HTERT RPE-1 (cell line): ENCODE measurements around the gene IL1RL1.

Experiments used
- in situ Hi-C: fragments of 300-500 bp; cut with MboI; formaldehyde crosslinking; loops from 4 replicates; pipeline ENCODE4 v1.14.3; 2020; ENCODE audit warnings: low sequenced_read_pairs

Gene IL1RL1

DNA sequence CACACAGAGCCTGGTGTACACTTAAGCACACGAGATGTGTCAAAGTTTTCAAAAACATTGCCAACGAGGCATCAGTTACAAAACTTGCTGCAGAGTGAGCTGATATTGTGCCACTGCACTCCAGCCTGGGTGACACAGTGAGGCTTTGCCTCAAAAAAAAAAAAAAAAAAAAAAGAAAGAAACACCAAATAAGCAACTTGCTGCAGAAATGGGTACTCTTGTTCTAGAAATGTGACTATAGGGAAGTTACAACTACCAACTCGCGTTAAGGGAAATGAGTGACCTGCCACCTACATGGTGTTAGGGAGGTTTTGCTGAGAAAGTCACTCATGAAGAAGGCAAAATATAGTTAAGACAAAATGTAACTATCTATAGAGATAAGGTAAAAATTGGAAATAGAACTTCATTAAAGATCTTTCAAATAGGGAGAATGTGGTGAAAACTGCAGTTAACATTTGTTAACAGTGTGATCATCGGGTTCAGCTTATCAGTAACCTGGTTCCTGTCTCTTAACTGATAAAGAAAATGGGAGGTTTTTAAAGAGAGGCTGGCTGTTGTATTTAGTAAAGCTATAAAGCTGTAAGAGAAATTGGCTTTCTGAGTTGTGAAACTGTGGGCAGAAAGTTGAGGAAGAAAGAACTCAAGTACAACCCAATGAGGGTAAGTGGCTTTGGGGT is at the start of gene IL1RL1:
IL1RL1 (plus strand) TSS at position 600 of the 677 bp plus-strand sequence. CDS start 26,702 bp downstream, outside the sequence.
- in situ Hi-C loops = no loop called here

DNA sequence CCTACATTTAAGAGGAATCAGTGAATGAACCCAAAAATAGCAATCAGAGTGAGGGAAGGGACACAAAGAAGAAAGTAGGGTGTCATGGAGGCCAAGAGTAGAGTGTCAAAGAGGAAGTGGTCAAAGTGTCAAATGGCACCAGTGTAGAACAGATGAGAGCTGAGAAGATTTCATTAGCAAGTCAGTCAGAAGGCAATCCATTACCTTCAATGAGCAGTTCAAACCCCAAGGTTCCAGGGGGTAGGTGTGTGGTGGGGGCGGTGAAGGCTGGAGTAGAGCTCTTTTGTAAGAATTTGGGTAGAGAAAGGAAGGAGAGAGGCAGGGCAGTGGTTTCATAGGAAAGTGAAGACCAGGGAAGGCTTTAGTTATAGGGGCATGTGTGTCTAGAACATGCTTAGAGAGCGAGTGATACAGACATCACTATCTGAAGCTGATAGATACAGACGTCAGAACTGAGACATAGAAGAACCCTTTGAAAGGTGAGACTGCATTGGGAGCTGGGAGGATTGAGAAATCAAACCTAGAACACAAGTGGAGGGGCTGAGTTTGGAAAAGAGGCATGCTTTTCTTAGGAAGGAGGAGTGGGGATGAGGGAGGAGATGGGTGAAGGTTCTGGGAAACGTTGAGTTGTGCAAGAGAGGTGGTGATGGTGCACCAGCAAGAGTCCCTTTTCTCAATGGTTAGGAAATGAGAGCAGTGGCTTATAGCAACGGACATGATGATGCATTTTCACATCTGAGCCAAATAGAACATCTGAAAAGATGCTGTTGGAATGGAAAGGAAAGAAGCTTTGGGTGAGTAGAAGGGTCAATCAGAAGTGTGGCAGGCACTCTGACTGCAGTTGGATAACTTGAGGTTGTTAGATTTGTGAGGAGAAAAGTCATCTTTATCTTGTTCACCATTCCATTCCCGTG is 48.9 kb upstream of the IL1RL1 start:
- in situ Hi-C loops = no loop called here

DNA sequence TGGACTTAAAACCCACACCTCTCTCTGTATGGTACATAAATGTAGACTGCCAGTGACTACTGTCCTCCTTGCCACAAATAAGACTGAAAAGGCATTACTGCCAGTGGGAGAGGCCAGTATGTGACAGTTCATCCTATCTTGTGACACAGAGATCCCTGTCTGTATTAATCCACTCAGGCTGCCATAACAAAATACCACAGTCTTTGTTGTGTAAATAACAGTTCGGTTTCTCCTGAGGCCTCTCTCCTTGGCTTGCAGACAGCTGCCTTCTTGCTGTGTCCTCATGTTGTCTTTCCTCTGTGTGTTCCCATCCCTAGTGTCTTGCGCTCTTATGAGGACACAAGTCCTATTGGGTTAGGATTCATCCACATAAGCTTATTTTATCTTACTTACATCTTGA is 46.4 kb upstream of the IL1RL1 start:
- in situ Hi-C loops = no loop called here

DNA sequence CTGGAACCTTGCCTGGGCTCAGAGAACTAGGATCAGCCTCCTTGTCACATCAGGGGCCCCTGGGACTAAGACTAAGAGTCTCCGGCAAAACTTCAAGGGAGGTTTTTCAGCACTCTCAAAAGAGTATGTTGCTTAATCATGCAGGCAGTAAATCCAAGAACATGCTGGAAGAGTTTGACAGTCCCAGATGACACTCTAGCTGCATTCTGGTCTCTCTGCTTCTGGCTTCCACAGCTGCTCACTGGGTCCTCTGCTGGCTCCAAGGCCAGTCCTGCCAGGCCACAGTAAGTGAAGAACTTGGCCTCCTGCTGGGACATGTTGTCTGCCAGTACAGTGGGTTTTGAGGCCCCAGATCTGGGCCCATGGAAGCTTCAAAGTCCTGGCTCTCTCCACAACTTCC is 45.2 kb upstream of the IL1RL1 start:
- in situ Hi-C loops = no loop called here

DNA sequence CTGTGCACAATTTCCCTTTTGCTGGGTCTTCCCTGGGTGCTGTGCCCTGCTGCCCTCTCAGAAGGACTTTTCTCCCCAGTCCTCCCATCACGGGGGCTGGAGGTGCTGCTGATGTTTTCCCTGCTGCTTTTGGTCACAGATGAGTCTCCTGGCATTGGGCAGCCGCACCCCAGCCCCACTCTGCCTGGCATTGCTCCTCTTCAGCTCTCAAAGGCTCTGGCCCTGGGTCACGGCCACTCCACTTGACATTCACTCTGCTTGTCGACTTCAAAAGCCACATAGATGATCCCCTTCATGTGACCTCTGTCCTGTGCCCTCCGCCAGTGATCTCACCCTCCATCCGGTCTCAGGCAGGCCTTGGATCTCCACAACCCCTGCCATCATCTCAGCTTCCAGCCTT is 43.6 kb upstream of the IL1RL1 start:
- in situ Hi-C loops = no loop called here

DNA sequence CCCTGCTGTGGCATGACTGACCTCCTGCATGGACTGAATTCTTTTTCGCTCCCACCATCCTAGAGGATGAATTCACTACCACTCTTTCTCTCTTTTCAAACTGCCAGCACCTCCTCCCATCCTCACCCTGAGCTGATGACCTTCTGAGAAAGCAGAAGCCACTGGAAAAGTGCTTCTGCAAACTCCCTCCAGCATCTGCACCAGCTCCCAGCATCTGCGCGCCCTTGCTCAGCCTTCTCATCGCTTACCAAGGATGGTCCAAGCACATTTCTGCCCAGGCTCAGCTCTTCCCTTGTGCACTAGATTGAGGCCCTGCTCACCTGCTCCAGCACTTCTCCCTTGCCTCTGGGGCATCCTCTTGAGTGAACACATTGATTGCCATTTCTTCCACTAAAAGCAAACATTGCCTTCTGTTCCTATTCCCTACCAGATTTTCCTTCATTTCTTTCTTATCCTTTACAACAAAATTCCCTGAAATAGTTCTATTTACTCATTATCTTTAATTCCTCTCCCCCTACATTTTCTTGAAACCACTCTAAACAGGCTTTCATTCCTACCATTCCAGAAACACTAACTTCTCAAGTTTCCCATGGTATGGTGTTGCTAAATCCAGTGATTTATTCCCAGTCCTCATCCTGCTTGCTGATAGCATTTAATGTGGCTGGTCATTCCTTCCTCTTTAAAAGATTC is 42.7 kb upstream of the IL1RL1 start:
- in situ Hi-C loops = no loop called here

DNA sequence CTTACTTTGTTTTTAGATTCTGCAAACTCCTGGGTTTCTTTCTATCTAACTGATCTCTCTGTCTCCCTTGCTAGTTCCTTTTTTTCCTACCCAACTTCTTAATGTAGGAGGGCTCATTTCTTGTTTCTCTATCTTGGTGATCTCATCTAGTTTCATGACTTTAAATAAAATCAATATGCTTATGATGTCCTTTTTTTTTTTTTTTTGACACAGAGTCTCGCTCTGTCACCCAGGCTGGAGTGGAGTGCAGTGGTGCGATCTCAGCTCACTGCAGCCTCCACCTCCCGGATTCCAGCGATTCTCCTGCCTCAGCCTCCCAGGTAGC is 42.2 kb upstream of the IL1RL1 start:
- in situ Hi-C loops = no loop called here

DNA sequence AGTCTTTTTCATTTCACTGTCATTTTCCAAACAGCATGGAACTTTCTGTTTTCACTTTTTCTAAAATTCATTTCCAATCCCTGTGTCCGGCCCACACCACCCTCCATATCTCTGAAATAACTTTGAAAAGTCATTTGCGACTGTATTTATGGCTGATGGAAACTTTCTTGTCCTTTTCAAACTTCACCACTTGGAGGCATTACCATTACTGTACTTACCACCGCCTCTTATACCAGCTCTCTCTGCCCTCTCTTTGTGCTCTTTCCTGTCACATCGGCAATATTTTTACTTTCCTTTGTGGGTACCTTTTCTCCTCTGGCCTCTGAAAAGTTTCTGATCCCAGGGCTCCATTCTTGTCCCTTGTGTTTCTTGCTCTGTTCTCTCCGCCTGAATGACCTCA is 39.5 kb upstream of the IL1RL1 start:
- in situ Hi-C loops = no loop called here

DNA sequence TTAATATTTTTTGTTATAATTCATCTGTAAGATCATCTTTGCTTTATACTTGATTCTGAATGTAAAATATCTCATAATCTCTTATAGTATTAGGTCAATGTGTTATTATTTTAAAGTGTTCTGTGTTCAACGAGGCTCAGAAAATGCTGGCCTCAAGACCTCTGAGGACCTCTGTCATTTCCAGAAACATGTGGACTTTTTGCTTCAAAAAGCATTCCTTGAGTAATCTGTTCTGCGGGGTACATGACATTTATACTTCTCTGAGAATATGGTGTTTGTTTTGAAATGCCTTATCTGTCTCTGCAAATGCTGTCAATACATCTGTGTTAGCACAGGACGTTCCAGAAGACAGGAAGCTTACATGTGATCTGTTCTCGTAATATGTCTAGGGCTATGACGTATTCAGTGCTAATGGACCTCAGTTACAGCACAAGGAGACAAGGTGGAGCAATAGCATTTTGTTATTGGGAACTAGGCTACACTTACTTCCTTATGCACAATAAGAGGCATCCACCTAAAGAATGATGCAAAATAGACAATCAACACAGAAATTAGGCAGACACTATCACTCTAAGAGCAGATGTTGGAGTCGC is 37.6 kb upstream of the IL1RL1 start:
- in situ Hi-C loops = no loop called here

DNA sequence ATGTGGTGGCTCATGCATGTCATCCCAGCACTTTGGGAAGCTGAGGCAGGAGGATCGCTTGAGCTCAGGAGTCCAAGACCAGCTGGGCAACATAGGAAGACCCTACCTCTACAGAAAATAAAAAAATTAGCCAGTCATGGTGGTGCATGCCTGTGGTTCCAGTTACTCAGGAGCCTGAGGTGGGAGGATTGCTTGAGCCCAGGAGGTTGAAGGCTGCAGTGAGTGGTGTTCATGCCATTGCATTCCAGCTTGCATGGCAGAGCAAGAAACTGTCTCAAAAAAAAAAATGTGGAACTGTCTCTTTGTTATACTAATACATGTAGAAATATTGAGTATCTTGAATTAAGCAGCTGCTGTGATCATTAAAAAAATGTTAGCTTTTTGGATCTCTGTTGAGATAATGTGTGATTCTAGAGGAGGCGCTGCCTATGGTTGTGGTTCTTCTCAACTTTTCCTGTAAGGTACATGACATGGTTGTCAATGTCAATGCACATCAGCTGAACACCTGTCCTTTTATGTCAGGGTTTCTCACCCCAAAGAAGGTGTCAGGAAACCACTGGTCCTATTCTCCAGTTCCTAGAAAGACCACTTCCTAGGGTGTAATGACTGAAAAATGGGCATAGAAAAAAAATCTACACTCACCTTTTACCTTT is 34.7 kb upstream of the IL1RL1 start:
- in situ Hi-C loops = no loop called here

DNA sequence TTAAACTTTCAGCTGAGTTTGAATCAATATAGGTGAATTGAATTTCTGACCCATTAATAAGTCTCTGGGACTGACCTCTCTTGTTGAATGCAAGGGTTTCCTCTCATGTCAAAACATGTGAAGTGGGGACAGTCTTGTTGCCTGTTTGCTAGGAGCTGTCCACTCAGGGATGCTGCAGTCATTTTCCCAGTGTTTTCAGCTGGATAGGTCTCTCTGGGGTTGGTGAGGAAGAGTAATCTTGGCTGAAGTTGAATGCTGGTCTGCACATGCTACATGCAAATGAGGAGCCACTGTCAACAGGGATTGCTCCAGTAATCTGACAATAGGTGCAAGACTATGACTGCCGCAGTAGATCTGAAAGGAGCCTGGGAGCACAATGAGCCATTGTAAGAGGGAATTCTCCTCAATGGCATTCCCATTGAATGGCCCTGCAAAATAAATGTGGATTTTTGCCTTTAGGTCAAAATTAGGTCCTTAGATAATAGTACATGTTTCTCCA is 34.1 kb upstream of the IL1RL1 start:
- in situ Hi-C loops = no loop called here

DNA sequence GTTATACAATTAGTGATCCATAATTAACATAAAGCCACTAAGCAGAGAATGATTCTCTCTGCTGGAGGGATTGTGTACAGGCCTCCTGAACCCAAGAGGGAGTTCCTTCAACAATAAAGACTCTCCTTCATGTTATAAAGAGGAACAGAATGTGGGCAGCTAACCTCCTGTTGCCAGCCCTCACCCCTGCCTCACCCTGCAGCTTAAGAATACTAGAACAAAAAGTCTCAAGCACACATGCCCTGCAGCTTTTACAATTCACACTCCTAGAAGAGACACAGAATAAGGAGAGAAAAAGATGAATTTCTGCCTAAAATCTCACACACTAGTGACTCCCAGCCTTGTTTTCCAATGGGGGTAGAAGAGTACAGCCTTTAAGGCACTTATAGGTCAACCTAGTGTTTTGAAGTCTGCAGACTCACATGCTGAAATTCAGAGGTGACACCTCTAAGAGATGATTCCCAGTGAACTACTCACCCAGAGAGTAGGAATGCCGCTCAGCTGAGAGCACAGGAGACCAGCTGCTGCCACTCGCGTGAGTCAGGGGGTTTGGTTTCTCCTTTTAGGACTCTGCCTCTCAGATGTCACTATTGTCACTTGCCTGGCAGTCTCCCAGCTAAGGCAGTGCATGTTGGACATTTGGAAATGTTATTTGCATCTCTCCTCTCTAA is 32.5 kb upstream of the IL1RL1 start:
- in situ Hi-C loops = no loop called here

DNA sequence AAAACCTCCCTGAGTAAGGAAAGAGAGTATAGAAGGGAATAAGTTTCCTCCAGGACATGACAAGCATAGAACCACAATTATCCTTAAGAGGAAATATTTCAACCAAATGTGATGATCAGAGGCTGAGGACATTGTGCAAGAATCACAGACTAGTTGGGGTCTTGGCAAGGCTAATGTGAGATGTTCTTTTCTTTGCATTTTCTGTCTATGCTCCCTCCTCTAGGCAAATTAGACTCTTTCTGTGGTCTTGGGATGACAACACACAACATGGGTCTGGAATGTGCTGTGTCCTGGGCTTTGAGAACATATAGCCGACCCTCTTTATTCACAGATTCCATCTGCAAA is 32.0 kb upstream of the IL1RL1 start:
- in situ Hi-C loops = no loop called here

DNA sequence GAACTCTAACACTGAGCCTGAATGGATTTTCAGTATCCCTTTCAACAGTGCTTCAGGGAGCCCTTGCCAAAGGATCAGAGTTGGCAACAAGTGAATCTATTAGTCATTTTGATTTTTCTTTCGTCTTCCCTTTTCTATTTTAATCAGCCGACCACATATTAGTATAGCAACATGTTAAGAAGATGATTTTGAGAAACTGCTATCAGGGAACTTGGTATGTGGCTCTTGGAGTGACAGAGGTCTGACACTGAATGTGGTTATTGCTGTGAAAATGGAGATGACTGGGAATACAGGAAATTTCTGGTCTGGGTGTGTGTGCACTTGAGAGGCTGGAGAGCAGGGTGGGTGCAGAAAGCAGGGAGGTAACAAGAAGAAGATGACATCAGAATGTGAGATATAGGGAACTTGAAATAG is 28.7 kb upstream of the IL1RL1 start:
- in situ Hi-C loops = no loop called here

DNA sequence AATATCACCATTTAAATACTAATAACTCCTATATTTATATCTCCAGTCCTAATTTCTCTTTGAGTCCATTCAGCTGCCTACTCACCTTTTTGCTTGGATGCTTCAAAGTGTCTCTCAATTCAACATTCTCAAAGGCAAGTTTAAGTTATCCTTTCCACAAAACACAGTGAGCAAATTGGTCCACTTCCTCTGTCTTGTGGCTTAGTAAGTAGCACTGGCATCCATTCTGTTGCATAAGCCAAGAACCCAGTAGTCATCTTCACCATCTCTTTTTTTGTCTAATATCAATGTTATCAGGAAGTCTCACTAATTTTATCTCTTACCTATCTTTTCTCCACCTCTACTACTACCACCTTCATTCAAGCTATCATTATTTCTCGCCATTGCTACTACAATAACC is 27.4 kb upstream of the IL1RL1 start:
- in situ Hi-C loops = no loop called here

DNA sequence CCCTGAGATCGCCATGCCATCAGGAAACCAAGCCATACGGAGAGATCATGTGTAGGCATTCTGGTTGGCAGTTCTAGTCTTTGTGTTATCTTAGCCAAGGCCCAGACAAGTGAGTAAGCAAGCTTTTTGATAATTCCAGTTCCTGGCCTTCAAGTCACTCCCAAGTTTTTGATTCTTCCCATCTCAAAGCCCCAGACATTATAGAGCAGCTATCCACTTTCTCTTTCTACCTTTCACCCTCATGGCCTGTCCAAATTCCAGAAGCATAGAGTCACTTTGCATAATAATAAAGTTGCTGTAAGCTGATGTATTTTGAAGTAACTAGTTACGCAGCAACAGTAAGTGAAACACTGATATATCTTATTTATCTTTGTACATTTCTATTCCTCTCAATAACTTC is 26.8 kb upstream of the IL1RL1 start:
- in situ Hi-C loops = no loop called here

DNA sequence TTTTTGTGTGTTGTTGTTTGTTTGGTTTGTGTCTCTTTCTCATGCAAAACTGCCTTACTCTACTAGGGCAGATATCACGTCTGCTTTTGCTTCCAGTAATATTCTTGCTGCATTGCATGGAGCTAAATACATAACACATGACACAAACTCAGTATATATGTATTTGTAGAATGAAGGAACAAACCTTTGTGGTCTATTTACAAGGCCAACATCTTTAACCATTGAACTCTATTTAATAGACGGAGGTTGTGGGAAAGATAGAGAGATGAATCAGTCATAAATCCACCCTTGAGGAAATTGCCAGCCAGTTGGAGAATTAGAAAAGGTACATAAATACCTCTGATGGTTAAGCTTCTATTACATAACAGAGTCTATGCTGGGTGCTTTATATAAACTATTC is 26.0 kb upstream of the IL1RL1 start:
- in situ Hi-C loops = no loop called here

DNA sequence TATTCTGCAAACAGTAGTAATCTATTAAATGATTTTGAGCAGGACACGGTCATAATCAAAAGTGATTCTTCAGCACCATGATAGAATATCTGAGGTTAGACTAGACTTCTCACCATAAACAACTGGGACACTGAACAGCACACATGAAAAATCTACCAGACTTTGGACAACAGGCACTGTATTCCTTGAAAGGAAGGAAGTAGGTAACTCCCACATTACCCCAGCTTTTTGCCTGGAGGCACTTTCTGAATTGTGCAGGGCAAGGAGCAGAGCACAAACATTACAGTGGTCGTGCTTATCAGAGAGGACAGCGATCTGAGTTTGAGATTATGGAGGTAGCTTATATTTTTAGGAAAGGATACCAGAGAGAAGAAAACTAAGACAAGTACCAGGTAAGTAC is 25.3 kb upstream of the IL1RL1 start:
- in situ Hi-C loops = no loop called here

DNA sequence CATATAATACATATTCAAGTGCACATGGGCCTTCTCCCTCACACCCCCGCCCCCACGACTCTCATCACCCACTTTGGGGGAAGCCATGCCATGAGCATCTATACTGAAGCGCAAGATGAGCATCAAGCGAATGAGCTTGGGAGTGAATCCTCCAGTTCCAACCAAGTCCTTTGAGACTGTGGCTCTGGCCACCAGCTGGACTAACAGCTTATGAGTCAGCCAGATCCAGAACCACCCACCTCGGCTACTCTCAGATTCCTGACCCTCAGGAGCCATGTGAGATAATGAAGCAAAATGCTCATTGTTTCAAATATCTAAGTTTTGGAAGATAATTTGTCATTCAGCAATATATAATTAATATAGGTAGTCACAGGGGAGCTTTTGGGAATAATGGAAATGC is 22.2 kb upstream of the IL1RL1 start:
- in situ Hi-C loops = no loop called here

DNA sequence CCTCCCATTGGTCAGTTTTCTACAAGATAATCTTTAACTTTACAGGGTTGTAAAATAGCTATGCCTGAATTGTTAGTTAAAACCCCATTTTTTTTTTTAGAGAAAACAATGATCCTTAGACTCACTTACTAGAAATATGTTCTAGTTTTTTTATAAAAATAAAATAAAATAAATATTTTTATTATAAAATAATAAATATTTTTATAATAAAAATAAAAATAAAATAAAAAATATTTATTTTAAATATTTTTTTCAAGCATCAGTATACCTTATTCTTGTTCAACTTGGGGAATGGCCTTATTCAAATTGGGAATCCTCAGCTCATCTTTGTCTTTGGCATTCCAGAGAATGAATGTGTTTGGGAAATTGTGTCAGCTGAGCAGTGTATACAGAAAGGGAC is 20.8 kb upstream of the IL1RL1 start:
- in situ Hi-C loops = no loop called here
